Transverse colon (tissue), 4 donors: ENCODE measurements around the gene PPFIBP2. TPM values are rescaled to one million over a fixed set of nuclear protein-coding genes. Genes with fewer than 3 reads are reported as not detected.
A peak's percentile ranks its signal among the peaks of the same experiment; 100 is the strongest.

Experiments
- DNase-seq: peaks from one replicate; pipeline ENCODE4 v3.0.0-alpha.2; 2019
- H3K27ac ChIP-seq, 4 donors: fragments of 200-600 bp; sonication (generic); 2 replicates each; pipeline ENCODE4 v1.5.1; 2016 to 2018; ENCODE audit warnings: inconsistent platforms in 4 of 4
- H3K27me3 ChIP-seq: fragments of 200-600 bp; sonication (generic); 2 replicates; pipeline ENCODE4 v1.5.1; 2017; ENCODE audit warnings: inconsistent platforms
- H3K36me3 ChIP-seq, 4 donors: fragments of 200-600 bp; sonication (generic); 2 replicates each; pipeline ENCODE4 v1.5.1; 2017 to 2019; ENCODE audit warnings: inconsistent platforms in 4 of 4
- H3K4me1 ChIP-seq, 4 donors: fragments of 200-600 bp; sonication (generic); 2 replicates each; pipeline ENCODE4 v1.5.1; 2017 to 2020; ENCODE audit warnings: inconsistent platforms in 4 of 4
- H3K4me3 ChIP-seq, 4 donors: fragments of 200-600 bp; sonication (generic); 1 replicate in 1 of 4; 2 replicates in 3 of 4; pipeline versions ENCODE4 v1.5.1 to v1.6.1; 2017 to 2019; ENCODE audit warnings: inconsistent platforms in 4 of 4
- H3K9me3 ChIP-seq, 2 donors: fragments of 200-600 bp; sonication (generic); 2 replicates each; pipeline ENCODE4 v1.5.1; 2017 to 2019; ENCODE audit warnings: inconsistent platforms in 2 of 2
- CTCF ChIP-seq, 5 experiments: fragments of 200-600 bp in 3 of 5; fragments of 450-650 bp in 2 of 5; sonication (generic) in 3 of 5; IDR thresholded peaks; 1 replicate in 2 of 5; 2 replicates in 3 of 5; pipeline ENCODE4 v1.5.1; 2016 to 2017; ENCODE audit warnings: antibody characterized with exemption in 5 of 5, inconsistent platforms in 3 of 5, mild to moderate bottlenecking in 2 of 5, moderate library complexity in 1 of 5
- EP300 ChIP-seq: sonication (generic); formaldehyde crosslinking; IDR thresholded peaks from one replicate; pipeline ENCODE4 v1.6.1; 2017; ENCODE audit warnings: antibody characterized with exemption, low read depth
- POLR2A ChIP-seq: fragments of 450-650 bp; IDR thresholded peaks from one replicate; pipeline ENCODE4 v1.6.1; 2016; ENCODE audit warnings: antibody characterized with exemption, mild to moderate bottlenecking, moderate library complexity
- POLR2AphosphoS5 ChIP-seq, 3 donors: sonication (generic); formaldehyde crosslinking; IDR thresholded peaks; one replicate each; pipeline ENCODE4 v1.6.1; 2016; ENCODE audit warnings: antibody characterized with exemption in 3 of 3
- WGBS, 2 donors: methylation state at CpG; one replicate each; pipeline ENCODE4 v1.1.5; 2018; ENCODE audit warnings: low coverage in 1 of 2; 5-methylcytosine and 5-hydroxymethylcytosine counted together
- in situ Hi-C, 4 donors: fragments of 200-750 bp; cut with MboI; loops; one replicate each; pipeline versions ENCODE4 v1.15.0 to v1.15.1; 2017; ENCODE audit warnings: low sequenced_read_pairs in 3 of 4, low pct_ligation_motif_present in 1 of 4, low pct_unique_long_range_greater_than_20kb in 1 of 4
- intact Hi-C: fragments of 100-400 bp; cut with DNase I; formaldehyde crosslinking; loops from one replicate; pipeline ENCODE4 v1.15.1; 2023; ENCODE audit warnings: low total_unique reads
- total RNA-seq, 4 donors: library from RNA; depleted of rRNA; stranded (reverse); fragments of >200 nt; gene quantifications; one replicate each; pipeline ENCODE4 v1.1.0, GENCODE V29; 2016

PPFIBP2 gene
- total RNA-seq, 4 donors from 2014 or later = 36.0 to 257 (median 83.3) TPM

- H3K36me3 ChIP-seq = no peaks in the 10 kb centered on the region
- intact Hi-C loops (no loop called here), in situ Hi-C loops (loop anchor here in 3 of 4 donors (5.0 to 25.0 kb wide), 2 partner anchors 93 to 103 kb away; no protein-coding TSS in a partner anchor)
- 49% methylated on average over 20 of the region's 20 CpGs; no CpG with 5 or more reads in 1 of the 2 donors for WGBS, 2 donors
- H3K27me3 ChIP-seq = no peaks in the 10 kb centered on the region
- H3K4me1 ChIP-seq = peaks cover 0 to 3% (median 0%) of the 10 kb centered on the region in 4 donors
- H3K9me3 ChIP-seq = no peaks in the 10 kb centered on the region
- peak; percentile 81 to 93 (median 86) for TF ChIP-seq CTCF (IDR thresholded peaks at IDR 0.05)
- TF ChIP-seq POLR2AphosphoS5 (IDR thresholded peaks at IDR 0.05) = no peak
- DNase-seq = peak; percentile 89
- no peak overlapping the region for H3K4me3 ChIP-seq
- peak overlapping the region in 1 of 4 donors; percentile 13 for H3K27ac ChIP-seq
These were observed 151.9 kb downstream of the PPFIBP2 start for GRCh38 chr11:7665473-7666291.

DNA sequence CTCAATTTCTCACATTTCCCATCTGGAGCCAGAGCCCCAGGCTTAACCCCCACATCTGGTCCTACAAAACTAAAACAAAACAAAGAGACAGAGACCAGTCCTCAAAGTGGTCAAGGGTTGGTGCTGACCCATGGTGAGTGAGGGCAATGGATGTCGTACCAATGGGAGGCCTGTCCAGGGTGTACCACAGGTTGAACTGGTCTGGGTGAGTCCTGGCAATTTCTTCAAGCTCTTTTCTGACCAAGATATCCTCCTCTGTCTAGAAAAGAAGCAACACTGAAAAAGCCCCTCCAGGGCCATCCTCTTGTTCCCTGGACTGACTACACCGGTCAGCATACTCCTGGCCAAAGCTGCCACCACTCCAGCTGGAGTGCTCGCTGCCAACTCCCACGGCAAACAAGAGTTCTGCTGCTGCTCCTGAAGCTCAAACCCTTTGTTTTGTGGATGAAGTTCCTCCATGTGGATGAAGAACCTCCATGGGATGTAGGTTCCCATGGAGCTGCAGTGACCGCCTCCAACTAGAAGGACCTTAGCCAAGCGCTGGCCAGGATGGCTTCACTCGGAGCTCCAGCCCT lies 152.6 kb downstream of the PPFIBP2 start:
- intact Hi-C loops (no loop called here), in situ Hi-C loops (loop anchor here in 3 of 4 donors (5.0 to 25.0 kb wide), 2 partner anchors 94 to 104 kb away; no protein-coding TSS in a partner anchor)
- Histone ChIP-seq H3K9me3 (no peaks in the 10 kb centered on the region), H3K36me3 (no peaks in the 10 kb centered on the region), H3K4me3 (no peak overlapping the region), H3K4me1 (peaks cover 0 to 3% (median 0%) of the 10 kb centered on the region in 4 donors), H3K27me3 (no peaks in the 10 kb centered on the region), H3K27ac (no peak overlapping the region)
- WGBS, 2 donors = 87 to 100% methylated on average over 1 to 7 of the region's 7 CpGs
- no peak for DNase-seq
- TF ChIP-seq CTCF (IDR thresholded peaks at IDR 0.05) (no peak), EP300 (no peak), POLR2AphosphoS5 (IDR thresholded peaks at IDR 0.05) (no peak), POLR2A (no peak)

- DNase-seq = no peak
- Histone ChIP-seq H3K4me3 (no peak overlapping the region), H3K27ac (no peak overlapping the region), H3K36me3 (no peaks in the 10 kb centered on the region), H3K4me1 (peaks cover 0 to 3% (median 0%) of the 10 kb centered on the region in 4 donors), H3K27me3 (no peaks in the 10 kb centered on the region), H3K9me3 (no peaks in the 10 kb centered on the region)
- intact Hi-C loops = no loop called here
- in situ Hi-C loops = loop anchor here in 3 of 4 donors (5.0 to 25.0 kb wide), 2 partner anchors 95 to 105 kb away; no protein-coding TSS in a partner anchor
- no peak for TF ChIP-seq EP300
- no peak for TF ChIP-seq CTCF (IDR thresholded peaks at IDR 0.05)
- no peak for TF ChIP-seq POLR2A
- TF ChIP-seq POLR2AphosphoS5 (IDR thresholded peaks at IDR 0.05) = no peak
- WGBS, 2 donors = 93% methylated on average over 2 of the region's 2 CpGs; no CpG with 5 or more reads in 1 of the 2 donors
These were observed 153.7 kb downstream of the PPFIBP2 start for GRCh38 chr11:7667460-7667859.

DNA sequence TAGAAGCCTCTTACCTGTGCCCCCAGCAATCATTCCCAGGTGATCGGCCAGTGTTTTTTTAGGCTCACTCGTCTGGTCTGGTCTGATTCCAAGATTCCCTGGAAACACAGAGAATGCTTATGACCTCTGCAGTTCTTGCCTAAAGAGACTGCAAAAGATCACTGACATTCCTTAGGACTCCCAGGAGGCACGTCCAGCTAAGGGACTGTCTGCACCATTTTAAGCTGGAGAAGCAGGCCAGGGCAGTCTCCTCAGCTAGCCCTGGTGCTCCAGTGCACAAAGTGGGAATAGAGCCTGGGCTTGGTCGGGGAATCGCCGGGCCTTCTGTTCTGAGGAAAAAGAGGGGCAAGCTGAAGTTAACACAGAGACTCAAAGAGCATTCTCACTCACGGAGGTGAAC lies 154.7 kb downstream of the PPFIBP2 start:
- Histone ChIP-seq H3K27me3 (peaks cover 8% of the 10 kb centered on the region), H3K4me3 (no peak overlapping the region), H3K36me3 (no peaks in the 10 kb centered on the region), H3K9me3 (no peaks in the 10 kb centered on the region), H3K27ac (no peak overlapping the region), H3K4me1 (peaks cover 0 to 12% (median 8%) of the 10 kb centered on the region in 4 donors)
- no peak for TF ChIP-seq POLR2AphosphoS5 (IDR thresholded peaks at IDR 0.05)
- TF ChIP-seq POLR2A = no peak
- TF ChIP-seq CTCF (IDR thresholded peaks at IDR 0.05) = no peak
- no peak for TF ChIP-seq EP300
- in situ Hi-C loops (loop anchor here in 3 of 4 donors (5.0 to 25.0 kb wide), 2 partner anchors 96 to 106 kb away; no protein-coding TSS in a partner anchor), intact Hi-C loops (no loop called here)
- DNase-seq = no peak
- WGBS, 2 donors = 91% methylated on average over 6 of the region's 7 CpGs; no CpG with 5 or more reads in 1 of the 2 donors
